Left ventricle myocardium superior (tissue), 1 donor: ENCODE results near the gene PRSS50. TPM values are rescaled to one million over a fixed set of nuclear protein-coding genes. Genes with fewer than 3 reads are reported as not detected.
"Not testable (repeated sequence)": the region's sequence is repeated elsewhere in the genome, so short reads cannot be mapped to it uniquely, and the experiment has no call there.

ENCODE experiments used
- ATAC-seq: fragments of 200-7000 bp; cut with Tn5 transposase; one replicate; pipeline ENCODE4 v1.9.1; 2020; ENCODE audit warnings: mild to moderate bottlenecking, moderate library complexity
- DNase-seq: peaks from one replicate; pipeline ENCODE4 v3.0.0-alpha.2; 2020
- intact Hi-C: fragments of 100-400 bp; cut with micrococcal nuclease; formaldehyde crosslinking; loops from one replicate; pipeline ENCODE4 v1.11.0; 2022
- long read RNA-seq: library from polyadenylated mRNA; unstranded; transcript quantifications from one replicate; pipeline ENCODE4 v2.0.0, GENCODE V29; 2021
- total RNA-seq: library from RNA; stranded (reverse); fragmentation: NEBNext Ultra II Directional; extraction: Animal tissue kit (Norgen Biotek cat#: 25700); gene quantifications from one replicate; pipeline ENCODE4 v1.2.1, GENCODE V29; 2021
- donor health status: DM: no; HTN: yes; CAD: no; lungs with severe emphysema.

Gene PRSS50
- 0.10 TPM for total RNA-seq
- long read RNA-seq, result 0 reads

GRCh38 chr3:46717447-46718231, at the start of gene PRSS50:
PRSS50 (minus strand) TSS chr3:46717869; CDS start chr3:46717824, 45 bp downstream.
- no peak for DNase-seq

GRCh38 chr3:46764206-46764605, 46.5 kb upstream of the PRSS50 start:
- intact Hi-C loops, result no loop called here
- ATAC-seq, result no peak
- no peak for DNase-seq

More at GRCh38 chr3:46717447-46718231, at the start of gene PRSS50:
- intact Hi-C loops, result no loop called here
- ATAC-seq, result no peak

- no peak for ATAC-seq
- intact Hi-C loops, result no loop called here
- no peak for DNase-seq
Observed at GRCh38 chr3:46763178-46763577, 45.5 kb upstream of the PRSS50 start.

GRCh38 chr3:46759239-46760167, 41.8 kb upstream of the PRSS50 start:
- ATAC-seq, result peak; percentile 73
- intact Hi-C loops, result no loop called here
- DNase-seq, result no peak

GRCh38 chr3:46756642-46757041, 39.0 kb upstream of the PRSS50 start:
- ATAC-seq (no peak), DNase-seq (no peak)
- intact Hi-C loops, result no loop called here

- ATAC-seq, result no peak
- DNase-seq, result no peak
- intact Hi-C loops, result no loop called here
Observed at GRCh38 chr3:46755646-46756045, 38.0 kb upstream of the PRSS50 start.

GRCh38 chr3:46753127-46753526, 35.5 kb upstream of the PRSS50 start:
- intact Hi-C loops, ATAC-seq, DNase-seq: not testable (repeated sequence)

- no peak for ATAC-seq
- intact Hi-C loops, result no loop called here
Observed at GRCh38 chr3:46750555-46751038, 32.9 kb upstream of the PRSS50 start.

GRCh38 chr3:46749129-46749528, 31.5 kb upstream of the PRSS50 start:
- intact Hi-C loops, result no loop called here
- no peak for ATAC-seq
- DNase-seq, result no peak

More at GRCh38 chr3:46750555-46751038, 32.9 kb upstream of the PRSS50 start:
- DNase-seq, result no peak

GRCh38 chr3:46748170-46748569, 30.5 kb upstream of the PRSS50 start:
- intact Hi-C loops, result no loop called here
- ATAC-seq, result no peak
- no peak for DNase-seq

GRCh38 chr3:46746711-46747110, 29.0 kb upstream of the PRSS50 start:
- DNase-seq (no peak), ATAC-seq (no peak)
- intact Hi-C loops, result no loop called here

- ATAC-seq (no peak), DNase-seq (no peak)
- intact Hi-C loops, result no loop called here
Observed at GRCh38 chr3:46742992-46743585, 25.4 kb upstream of the PRSS50 start.

GRCh38 chr3:46739565-46739964, 21.9 kb upstream of the PRSS50 start:
- ATAC-seq, intact Hi-C loops, DNase-seq: not testable (repeated sequence)

GRCh38 chr3:46737329-46737731, 19.7 kb upstream of the PRSS50 start:
- intact Hi-C loops, result no loop called here
- peak; percentile 74 for ATAC-seq
- no peak for DNase-seq

GRCh38 chr3:46736006-46736872, 18.6 kb upstream of the PRSS50 start:
- DNase-seq (no peak), ATAC-seq (no peak)
- intact Hi-C loops, result no loop called here

GRCh38 chr3:46734773-46735172, 17.1 kb upstream of the PRSS50 start:
- intact Hi-C loops, result no loop called here

GRCh38 chr3:46733026-46733800, 15.5 kb upstream of the PRSS50 start:
- intact Hi-C loops, result no loop called here
- DNase-seq (no peak), ATAC-seq (no peak)

More at GRCh38 chr3:46734773-46735172, 17.1 kb upstream of the PRSS50 start:
- DNase-seq, result no peak
- no peak for ATAC-seq

- no peak for DNase-seq
- intact Hi-C loops, result no loop called here
- no peak for ATAC-seq
Observed at GRCh38 chr3:46731795-46732194, 14.1 kb upstream of the PRSS50 start.
